ENCODE results near the gene USP31.
"Not testable (repeated sequence)": the region's sequence is repeated elsewhere in the genome, so short reads cannot be mapped to it uniquely, and the experiment has no call there.

The USP31 gene

DNA sequence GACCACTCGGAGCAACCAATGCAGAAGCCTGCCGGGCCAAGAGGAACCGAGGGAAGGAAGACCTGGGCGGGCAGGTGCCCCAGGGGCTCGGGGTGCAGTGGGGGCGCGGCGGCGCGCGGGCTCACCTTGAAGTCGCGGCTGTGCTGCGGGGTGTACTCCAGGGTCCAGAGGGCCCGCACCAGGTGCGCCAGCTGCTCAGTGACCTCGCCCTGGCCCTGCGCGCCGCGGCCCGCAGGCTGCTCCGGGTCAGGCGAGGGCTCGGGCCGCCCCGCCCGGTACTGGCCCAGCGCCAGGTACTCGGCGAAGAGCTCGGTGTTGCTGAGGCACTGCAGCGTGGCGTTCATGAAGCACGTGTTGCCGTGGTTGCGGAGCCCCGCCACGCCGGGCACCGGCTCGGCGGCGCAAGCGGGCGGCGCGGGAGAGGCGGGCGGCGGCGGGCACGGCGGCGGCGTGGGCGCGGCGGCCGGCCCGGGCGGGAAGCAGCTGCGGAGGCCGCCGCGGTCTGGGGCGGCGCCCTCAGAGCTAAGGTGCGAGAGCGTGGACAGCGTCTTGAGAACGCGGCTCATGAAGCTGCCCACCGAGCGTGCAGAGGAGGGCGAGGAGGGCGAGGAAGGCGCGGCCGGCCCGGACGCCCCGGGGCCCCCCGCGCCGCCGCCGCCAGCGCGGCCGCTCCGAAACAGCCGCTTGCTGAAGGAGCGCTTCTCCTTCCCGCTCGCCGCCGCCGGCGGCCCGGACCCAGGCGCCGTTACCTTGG lies 562 bp downstream of the USP31 start:
- no peak for TF ChIP-seq CTCF (IDR thresholded peaks at IDR 0.05; ENCODE audit: insufficient read depth, missing control alignments)
- no peak for FAIRE-seq
- no peak for DNase-seq (ENCODE audit: insufficient read length, low spot score)

DNA sequence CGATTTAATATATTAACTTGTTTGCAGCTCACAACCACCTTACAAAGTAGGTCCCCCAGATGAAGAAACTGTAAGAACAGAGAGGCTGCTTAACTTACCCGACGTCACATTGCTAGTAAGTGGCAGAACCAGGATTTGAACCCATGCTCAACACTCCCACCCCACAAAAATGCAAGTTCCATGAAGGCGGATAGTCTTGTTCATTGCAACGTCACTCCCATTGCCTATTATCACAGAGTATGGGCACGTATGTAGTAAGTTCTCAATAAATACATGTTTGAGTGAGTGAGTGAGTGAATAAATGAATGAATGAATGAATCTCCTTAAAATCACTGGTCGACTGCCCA lies 1.1 kb downstream of the USP31 start:
- no peak for TF ChIP-seq CTCF (IDR thresholded peaks at IDR 0.05; ENCODE audit: insufficient read depth, missing control alignments)
- DNase-seq (ENCODE audit: insufficient read length, low spot score) = no peak
- FAIRE-seq = no peak

DNA sequence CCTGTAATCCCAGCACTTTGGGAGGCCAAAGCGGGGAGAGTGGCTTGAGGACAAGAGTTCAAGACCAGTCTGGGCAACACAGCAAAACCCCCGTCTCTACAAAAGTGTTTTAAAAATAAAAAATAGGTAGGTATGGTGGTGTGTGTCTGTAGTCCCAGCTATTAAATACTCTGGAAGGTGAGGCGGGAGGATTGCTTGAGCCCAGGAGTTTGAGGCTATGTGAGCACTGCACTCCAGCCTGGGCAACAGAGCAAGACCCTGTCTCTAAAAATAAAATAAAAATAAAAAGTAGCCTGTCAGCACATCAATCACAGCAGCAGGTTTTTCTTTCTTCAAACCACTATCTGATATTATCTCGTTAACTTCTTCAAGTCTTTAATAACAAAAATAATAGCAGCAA lies 1.6 kb downstream of the USP31 start:
- no peak for TF ChIP-seq CTCF (IDR thresholded peaks at IDR 0.05; ENCODE audit: insufficient read depth, missing control alignments)
- DNase-seq (ENCODE audit: insufficient read length, low spot score) (no peak), FAIRE-seq (no peak)

DNA sequence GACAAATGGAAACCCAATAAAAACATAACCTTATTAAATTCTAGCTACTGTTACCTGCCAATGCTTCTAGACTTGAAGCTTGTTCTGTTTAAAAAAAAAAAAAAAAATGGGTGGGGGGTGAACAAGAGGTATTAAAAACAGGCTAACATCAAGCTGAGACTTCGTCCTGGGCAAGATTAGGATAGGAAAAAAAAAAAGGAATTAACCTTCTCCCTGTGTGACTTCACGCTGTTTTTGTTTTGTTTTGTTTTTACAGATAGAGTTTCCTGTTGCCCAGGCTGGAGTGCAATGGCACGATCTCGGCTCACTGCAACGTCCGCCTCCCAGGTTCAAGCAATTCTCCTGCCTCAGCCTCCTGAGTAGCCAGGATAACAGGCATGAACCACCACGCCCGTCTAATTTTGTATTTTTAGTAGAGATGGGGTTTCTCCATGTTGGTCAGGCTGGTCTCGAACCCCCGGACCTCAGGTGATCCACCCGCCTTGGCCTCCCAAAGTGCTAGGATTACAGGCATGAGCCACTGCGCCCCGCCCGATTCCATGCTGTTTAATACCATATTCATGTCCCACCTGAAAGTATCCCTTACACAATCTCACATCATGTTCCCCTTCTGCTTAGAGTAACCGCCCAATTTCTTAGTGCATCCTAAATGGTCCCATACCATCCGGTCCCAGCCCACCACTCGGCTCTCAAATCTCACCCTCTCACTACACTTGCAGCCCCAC lies 2.2 kb downstream of the USP31 start:
- no peak for FAIRE-seq
- no peak for TF ChIP-seq CTCF (IDR thresholded peaks at IDR 0.05; ENCODE audit: insufficient read depth, missing control alignments)
- DNase-seq (ENCODE audit: insufficient read length, low spot score) = no peak

GRCh38 chr16:23145608-23146007 lies 3.6 kb downstream of the USP31 start:
- no peak for TF ChIP-seq CTCF (IDR thresholded peaks at IDR 0.05; ENCODE audit: insufficient read depth, missing control alignments)
- FAIRE-seq (no peak), DNase-seq (ENCODE audit: insufficient read length, low spot score) (no peak)

- FAIRE-seq = no peak
- no peak for DNase-seq (ENCODE audit: insufficient read length, low spot score)
- TF ChIP-seq CTCF (IDR thresholded peaks at IDR 0.05; ENCODE audit: insufficient read depth, missing control alignments) = no peak
Measured at GRCh38 chr16:23145186-23145585, 4.1 kb downstream of the USP31 start.

DNA sequence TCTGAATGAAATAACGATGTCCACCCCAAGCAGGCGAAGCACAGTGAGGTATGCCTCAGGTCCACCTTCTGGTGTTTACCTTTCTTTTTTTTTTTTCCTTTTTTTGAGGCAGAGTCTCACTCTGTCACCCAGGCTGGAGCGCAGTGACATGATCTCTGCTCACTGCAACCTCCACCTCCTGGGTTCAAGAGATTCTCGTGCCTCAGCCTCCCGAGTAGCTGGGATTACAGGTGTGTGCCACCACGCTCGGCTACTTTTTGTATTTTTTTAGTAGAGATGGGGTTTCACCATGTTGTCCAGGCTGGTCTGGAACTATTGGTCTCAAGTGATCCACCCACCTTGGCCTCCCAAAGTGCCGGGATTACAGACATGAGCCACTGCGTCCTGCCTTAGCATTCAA lies 4.9 kb downstream of the USP31 start:
- not testable (repeated sequence) for DNase-seq (ENCODE audit: insufficient read length, low spot score); FAIRE-seq
